GM13977 (cell line): ENCODE measurements around the gene TRIM7.
A peak's percentile ranks its signal among the peaks of the same experiment; 100 is the strongest.

Source experiments
- DNase-seq: peaks from one replicate; pipeline ENCODE4 v3.0.0; 2012; ENCODE audit warnings: low spot score
- in situ Hi-C: fragments of 300-500 bp; cut with MboI; formaldehyde crosslinking; loops from one replicate; pipeline ENCODE4 v1.12.0; 2022; ENCODE audit warnings: low sequenced_read_pairs, low pct_unique_long_range_greater_than_20kb, mixed read lengths, inconsistent platforms; ENCODE audit not compliant: unreplicated experiment
- TF ChIP-seq, protein P1 (sequence below): IDR thresholded peaks from 2 replicates; pipeline ENCODE4 v1.5.1; 2012; ENCODE audit warnings: mild to moderate bottlenecking, control low read depth; ENCODE audit not compliant: insufficient read depth; ENCODE audit errors: extremely low read depth, missing control alignments

The TRIM7 gene

DNA sequence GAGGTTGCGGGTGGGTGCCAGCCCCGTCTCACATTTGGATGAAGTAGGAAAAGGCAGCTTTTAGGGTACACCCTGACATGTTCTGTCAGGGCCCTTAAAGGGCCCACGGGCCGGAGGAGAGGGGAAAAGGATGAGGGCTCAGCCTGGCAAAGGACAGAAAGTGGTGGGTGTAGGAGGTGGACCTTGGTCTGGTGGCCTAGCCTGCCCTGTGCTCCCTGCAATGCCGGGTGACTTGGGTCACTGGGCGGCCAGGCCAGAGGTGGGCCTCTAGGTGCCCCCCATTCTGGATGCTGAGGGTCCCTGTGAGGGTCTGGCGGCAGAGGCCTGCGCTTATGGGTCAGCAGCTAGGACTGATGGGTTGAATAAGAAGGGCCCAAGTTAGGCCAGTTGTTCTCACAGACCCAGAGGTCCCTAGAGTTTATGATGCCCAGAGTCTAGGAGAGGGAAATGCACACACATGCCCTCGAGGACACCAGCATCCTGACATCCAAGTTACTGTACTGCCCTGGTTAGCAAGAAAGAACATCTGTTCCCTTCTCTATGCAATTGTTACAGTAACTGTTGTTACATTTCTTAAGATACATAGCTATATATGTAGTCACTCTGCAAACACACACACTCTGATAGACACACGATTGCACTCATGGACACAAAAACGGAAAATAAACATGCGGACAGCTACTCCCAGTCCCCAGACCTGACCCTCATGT is 12.5 kb downstream of the TRIM7 start:
- in situ Hi-C loops = no loop called here
- TF ChIP-seq, protein P1, sequence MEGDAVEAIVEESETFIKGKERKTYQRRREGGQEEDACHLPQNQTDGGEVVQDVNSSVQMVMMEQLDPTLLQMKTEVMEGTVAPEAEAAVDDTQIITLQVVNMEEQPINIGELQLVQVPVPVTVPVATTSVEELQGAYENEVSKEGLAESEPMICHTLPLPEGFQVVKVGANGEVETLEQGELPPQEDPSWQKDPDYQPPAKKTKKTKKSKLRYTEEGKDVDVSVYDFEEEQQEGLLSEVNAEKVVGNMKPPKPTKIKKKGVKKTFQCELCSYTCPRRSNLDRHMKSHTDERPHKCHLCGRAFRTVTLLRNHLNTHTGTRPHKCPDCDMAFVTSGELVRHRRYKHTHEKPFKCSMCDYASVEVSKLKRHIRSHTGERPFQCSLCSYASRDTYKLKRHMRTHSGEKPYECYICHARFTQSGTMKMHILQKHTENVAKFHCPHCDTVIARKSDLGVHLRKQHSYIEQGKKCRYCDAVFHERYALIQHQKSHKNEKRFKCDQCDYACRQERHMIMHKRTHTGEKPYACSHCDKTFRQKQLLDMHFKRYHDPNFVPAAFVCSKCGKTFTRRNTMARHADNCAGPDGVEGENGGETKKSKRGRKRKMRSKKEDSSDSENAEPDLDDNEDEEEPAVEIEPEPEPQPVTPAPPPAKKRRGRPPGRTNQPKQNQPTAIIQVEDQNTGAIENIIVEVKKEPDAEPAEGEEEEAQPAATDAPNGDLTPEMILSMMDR = no peak
- no peak for DNase-seq

DNA sequence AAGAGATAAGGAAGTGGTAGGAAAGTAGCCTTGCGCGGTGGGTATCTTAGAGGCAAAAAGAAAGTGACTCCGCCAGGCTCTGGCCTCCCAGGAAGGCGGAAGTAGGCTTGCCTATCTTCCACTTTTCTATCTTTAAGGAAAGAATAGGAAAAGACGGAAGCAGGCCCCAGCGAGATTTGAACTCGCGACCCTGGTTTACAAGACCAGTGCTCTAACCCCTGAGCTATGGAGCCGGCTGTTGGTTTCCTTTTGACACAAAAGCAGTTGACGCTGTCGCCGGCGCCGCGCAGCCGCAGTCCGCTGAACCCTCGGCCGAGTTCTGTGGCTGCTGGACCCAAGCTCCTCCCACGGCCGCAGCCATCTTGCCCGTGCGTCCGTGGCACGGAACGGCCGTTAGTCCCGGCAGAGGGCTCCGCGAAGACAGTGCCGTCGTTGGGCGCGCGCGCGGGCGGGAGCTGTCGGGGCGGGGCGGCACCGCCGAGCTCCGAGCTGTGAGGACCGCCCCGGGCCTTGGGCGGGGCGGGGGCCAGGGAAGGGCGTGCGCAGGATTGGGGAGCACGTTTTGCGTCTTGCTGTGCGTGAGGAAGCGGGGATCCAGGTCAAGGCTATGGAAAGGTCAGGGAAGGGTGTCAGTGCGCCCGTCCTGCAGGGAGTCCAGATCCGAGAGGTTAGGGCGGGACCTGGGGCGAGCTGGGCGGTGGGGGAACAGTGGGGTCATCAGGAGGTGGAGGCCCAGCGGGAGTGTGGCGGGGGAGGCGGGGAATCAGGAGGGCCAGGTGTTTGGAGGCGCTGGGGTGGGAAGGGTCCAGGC is 13.3 kb downstream of the TRIM7 start:
- TF ChIP-seq, protein P1 = peak; percentile 18
- DNase-seq = peak; percentile 96
- in situ Hi-C loops = no loop called here

DNA sequence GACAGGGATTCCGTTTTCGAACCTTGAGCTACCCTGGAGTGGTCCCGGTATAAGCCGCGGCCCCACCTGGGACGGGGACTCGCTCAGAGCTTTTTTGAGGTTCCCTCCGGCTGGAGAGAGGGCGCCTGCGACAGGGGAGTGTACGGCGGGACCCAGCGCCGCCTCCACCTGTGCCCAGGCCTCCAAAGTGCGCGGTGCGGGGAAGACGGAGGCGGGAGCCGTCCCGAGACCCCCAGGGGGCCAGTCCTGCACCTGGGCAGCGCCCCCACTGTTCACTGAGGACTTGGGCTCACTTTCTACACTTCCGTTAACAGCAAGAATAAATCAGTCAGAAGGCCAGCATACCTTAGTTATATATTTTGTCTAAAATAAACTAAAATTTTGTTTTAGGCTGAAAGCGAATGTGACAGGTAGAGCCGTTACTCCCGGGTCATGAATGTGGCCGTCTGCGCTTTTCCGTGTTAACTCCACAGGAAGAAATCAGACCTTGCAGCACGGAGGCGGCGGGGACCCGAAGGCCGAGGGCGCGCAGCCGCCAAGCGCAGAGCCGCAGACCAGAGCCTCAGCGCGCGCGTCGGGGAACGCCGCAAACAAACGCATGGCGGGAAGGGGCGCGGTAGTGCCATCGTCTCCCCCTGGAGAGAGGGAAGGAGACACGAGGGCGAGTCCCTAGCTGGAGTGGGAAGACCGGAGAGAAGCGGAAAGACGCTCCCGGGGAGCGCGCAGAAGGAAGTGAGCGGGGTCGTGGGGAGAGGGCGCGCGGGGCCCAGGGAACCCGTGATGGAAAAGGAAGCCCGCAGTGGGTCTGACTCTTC is 14.1 kb downstream of the TRIM7 start:
- TF ChIP-seq, protein P1 = peak; percentile 45
- in situ Hi-C loops = no loop called here
- DNase-seq = no peak

DNA sequence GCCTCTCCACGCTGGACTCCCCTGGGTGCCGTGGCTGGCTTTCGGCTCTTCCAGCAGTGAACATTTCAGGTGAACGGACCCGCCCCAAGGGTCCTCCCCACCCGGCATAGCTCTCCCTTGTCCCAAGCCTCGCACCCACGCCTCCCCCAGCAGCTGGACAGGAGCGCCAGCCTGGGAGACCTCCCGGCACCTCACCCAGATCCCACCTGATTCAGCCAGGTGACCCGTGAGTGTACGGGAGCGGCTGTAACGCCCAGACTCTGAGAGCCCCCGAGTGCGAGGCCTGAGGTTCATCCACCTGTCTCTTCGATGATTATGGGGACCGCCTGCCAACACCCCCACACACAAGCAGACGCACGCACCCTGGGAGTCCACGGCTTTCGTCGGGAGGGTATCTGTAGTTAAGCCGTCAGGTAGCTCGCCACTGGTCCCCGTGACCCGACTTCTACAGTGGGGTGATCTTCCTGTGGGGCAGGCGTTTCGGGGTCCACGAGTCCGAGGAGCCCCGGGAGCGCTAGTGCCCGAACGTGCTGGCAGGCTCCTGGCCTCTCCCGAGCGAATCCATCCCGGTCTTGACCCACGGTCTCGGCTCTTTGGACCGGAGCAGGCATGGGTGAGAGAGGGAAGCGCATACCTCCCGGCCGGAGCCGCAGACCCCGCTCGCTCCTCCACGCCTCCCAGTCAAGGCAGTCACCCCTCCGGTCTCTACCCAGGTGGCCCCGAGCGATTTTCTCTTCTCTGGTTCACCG is 14.9 kb downstream of the TRIM7 start:
- TF ChIP-seq, protein P1 = no peak
- in situ Hi-C loops = no loop called here
- DNase-seq = no peak

DNA sequence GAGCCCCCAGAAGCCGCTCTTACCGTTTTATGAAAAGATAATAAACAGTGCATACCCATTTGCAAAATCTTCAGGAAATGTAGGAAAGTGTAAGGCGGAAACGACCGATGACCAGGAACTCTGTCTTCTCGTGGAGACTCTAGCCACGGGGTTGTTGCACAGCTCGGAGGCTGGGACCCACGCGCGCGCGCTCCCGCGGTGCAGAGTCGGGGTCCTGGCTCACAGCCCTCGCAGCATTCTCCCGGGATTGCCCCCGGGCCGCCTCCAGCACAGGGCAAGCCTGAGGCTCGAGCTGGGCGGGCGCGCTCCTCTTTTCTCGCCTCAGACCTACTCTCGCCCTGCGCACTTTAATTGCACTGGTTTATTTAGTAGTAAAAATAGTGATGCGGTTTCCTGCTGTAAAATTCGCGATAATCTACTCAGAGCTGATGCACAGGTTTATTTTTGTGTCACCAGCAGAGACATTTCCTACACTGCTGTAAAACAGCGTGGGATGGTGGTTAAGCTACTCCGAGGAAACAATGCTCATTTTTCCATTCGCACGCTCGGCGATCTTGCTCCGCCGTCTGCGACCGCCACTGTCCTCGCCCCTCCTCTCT is 15.5 kb downstream of the TRIM7 start:
- TF ChIP-seq, protein P1 = no peak
- DNase-seq = no peak
- in situ Hi-C loops = no loop called here
